ENCODE measurements around the gene ALPK1. TPM values are rescaled to one million over a fixed set of nuclear protein-coding genes. Genes with fewer than 3 reads are reported as not detected.

Gene ALPK1
- total RNA-seq, 1 experiment from 2014 or later, result 11.8 TPM

DNA sequence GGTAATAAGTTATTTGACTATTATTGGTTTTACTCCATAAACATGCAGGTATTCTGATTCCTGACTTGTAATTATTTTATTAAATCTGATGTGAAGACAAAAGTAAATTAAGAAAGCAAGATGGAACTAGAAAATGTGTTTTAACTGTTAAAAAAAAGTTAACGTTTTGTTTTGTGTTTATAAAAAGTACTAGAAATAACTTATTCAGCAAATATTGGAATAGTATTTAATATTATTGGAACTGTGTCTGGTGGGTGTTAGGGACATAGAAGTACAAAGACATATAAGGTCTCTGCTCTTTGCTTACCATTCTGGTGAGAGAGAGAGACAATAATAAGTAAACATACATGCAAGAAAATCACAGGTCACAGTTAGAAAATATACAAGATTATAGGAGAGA, 27.1 kb upstream of the ALPK1 start:
- H3K4me1 ChIP-seq (ENCODE audit: insufficient read depth, low read length, poor library complexity, severe bottlenecking), result no peaks in the 10 kb centered on the region
- no TSS peak for BruUV-seq (replicated peaks)
- CTCF ChIA-PET, result no interaction called here
- no peak for TF ChIP-seq EZH2 (IDR thresholded peaks at IDR 0.05; ENCODE audit: borderline replicate concordance, low read depth, low read length, poor library complexity, severe bottlenecking)
- TF ChIP-seq, protein P1, sequence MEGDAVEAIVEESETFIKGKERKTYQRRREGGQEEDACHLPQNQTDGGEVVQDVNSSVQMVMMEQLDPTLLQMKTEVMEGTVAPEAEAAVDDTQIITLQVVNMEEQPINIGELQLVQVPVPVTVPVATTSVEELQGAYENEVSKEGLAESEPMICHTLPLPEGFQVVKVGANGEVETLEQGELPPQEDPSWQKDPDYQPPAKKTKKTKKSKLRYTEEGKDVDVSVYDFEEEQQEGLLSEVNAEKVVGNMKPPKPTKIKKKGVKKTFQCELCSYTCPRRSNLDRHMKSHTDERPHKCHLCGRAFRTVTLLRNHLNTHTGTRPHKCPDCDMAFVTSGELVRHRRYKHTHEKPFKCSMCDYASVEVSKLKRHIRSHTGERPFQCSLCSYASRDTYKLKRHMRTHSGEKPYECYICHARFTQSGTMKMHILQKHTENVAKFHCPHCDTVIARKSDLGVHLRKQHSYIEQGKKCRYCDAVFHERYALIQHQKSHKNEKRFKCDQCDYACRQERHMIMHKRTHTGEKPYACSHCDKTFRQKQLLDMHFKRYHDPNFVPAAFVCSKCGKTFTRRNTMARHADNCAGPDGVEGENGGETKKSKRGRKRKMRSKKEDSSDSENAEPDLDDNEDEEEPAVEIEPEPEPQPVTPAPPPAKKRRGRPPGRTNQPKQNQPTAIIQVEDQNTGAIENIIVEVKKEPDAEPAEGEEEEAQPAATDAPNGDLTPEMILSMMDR (conservative IDR thresholded peaks at IDR 0.05; ENCODE audit: low read depth, low read length), result no peak
- H3K36me3 ChIP-seq (ENCODE audit: insufficient read depth, low read length, poor library complexity, severe bottlenecking), result no peaks in the 10 kb centered on the region
- H3K27ac ChIP-seq (ENCODE audit: low read depth, low read length, poor library complexity, severe bottlenecking), result no peak overlapping the region
- no peaks in the 10 kb centered on the region for H3K9me3 ChIP-seq (ENCODE audit: low read depth, low read length, poor library complexity, severe bottlenecking)
- intact Hi-C loops (cut with micrococcal nuclease; ENCODE audit: unreplicated experiment), result no loop called here
- H3K4me3 ChIP-seq (ENCODE audit: low read depth, low read length, poor library complexity, severe bottlenecking), result no peak overlapping the region
- no peak for DNase-seq (ENCODE audit: low spot score)
- POLR2A ChIA-PET (ENCODE audit: low non-redundant PET), result no interaction called here
- no peaks in the 10 kb centered on the region for H3K27me3 ChIP-seq (replicated peaks; ENCODE audit: insufficient read depth, low read depth, low read length, poor library complexity)

DNA sequence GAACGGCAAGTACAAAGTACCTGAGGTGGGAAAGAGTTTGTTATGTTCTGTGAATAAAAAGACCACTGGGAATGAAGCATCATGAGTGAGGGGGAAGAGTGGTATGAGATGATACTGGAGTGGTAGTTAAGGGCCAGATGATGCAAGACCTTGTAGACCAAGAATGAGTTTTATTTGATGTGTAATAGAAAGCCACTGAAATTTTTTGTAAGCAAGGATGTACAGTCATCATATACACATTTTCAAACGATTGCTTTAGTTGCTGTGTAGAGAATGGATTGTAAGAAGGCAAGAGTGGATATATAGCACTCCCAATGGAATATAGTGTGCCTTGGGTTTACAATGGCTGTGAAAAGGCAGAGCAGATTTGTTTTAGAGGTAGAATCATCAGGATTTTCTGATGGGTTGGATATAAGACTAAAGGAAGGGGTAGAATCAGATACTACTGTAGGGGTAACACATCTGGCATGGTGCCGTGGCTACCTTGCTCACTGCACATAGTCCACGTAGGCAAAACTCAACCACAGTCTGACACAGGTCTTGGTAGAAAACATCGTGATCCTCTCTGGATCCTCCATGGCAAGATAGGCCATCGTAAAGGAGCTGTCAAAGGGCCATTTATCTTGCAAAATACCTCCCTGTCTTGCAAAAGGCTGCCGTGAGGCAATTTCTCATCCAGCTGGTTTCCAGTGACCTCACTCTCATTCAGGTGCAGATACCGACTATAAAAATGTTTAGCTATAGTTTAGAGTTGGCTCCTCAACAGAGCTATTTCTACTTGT, 26.3 kb upstream of the ALPK1 start:
- Histone ChIP-seq H3K27me3 (replicated peaks; ENCODE audit: insufficient read depth, low read depth, low read length, poor library complexity) (no peaks in the 10 kb centered on the region), H3K36me3 (ENCODE audit: insufficient read depth, low read length, poor library complexity, severe bottlenecking) (no peaks in the 10 kb centered on the region), H3K4me3 (ENCODE audit: low read depth, low read length, poor library complexity, severe bottlenecking) (no peak overlapping the region), H3K9me3 (ENCODE audit: low read depth, low read length, poor library complexity, severe bottlenecking) (no peaks in the 10 kb centered on the region), H3K4me1 (ENCODE audit: insufficient read depth, low read length, poor library complexity, severe bottlenecking) (no peaks in the 10 kb centered on the region), H3K27ac (ENCODE audit: low read depth, low read length, poor library complexity, severe bottlenecking) (no peak overlapping the region)
- CTCF ChIA-PET, result no interaction called here
- POLR2A ChIA-PET (ENCODE audit: low non-redundant PET), result no interaction called here
- BruUV-seq (replicated peaks), result no TSS peak
- no peak for DNase-seq (ENCODE audit: low spot score)
- no peak for TF ChIP-seq EZH2 (IDR thresholded peaks at IDR 0.05; ENCODE audit: borderline replicate concordance, low read depth, low read length, poor library complexity, severe bottlenecking)
- TF ChIP-seq, protein P1 (conservative IDR thresholded peaks at IDR 0.05; ENCODE audit: low read depth, low read length), result no peak
- intact Hi-C loops (cut with micrococcal nuclease; ENCODE audit: unreplicated experiment), result no loop called here

- intact Hi-C loops (cut with micrococcal nuclease; ENCODE audit: unreplicated experiment), result no loop called here
- Histone ChIP-seq H3K4me3 (ENCODE audit: low read depth, low read length, poor library complexity, severe bottlenecking) (no peak overlapping the region), H3K27ac (ENCODE audit: low read depth, low read length, poor library complexity, severe bottlenecking) (no peak overlapping the region), H3K4me1 (ENCODE audit: insufficient read depth, low read length, poor library complexity, severe bottlenecking) (no peaks in the 10 kb centered on the region), H3K36me3 (ENCODE audit: insufficient read depth, low read length, poor library complexity, severe bottlenecking) (no peaks in the 10 kb centered on the region), H3K27me3 (replicated peaks; ENCODE audit: insufficient read depth, low read depth, low read length, poor library complexity) (no peaks in the 10 kb centered on the region), H3K9me3 (ENCODE audit: low read depth, low read length, poor library complexity, severe bottlenecking) (no peaks in the 10 kb centered on the region)
- ChIA-PET CTCF (no interaction called here), POLR2A (ENCODE audit: low non-redundant PET) (no interaction called here)
- BruUV-seq (replicated peaks), result no TSS peak
- TF ChIP-seq, protein P1 (conservative IDR thresholded peaks at IDR 0.05; ENCODE audit: low read depth, low read length), result no peak
- no peak for TF ChIP-seq EZH2 (IDR thresholded peaks at IDR 0.05; ENCODE audit: borderline replicate concordance, low read depth, low read length, poor library complexity, severe bottlenecking)
- no peak for DNase-seq (ENCODE audit: low spot score)
Measured at GRCh38 chr4:112272292-112272691, 24.9 kb upstream of the ALPK1 start.

Measured in A673 (cell line).